ENCODE results near the gene GHITM.

Gene GHITM

GRCh38 chr10:84188815-84189214 is 49.5 kb downstream of the GHITM start:
- ChIA-PET POLR2A (no interaction called here), CTCF (interaction anchor here (0.6 kb wide), 1 partner anchor 16 kb away, joined by 3 read pairs; no protein-coding TSS in a partner anchor)
- no peak for TF ChIP-seq CTCF (IDR thresholded peaks at IDR 0.05; ENCODE audit: control extremely low read depth, extremely low read depth, low read depth, missing control alignments)
- no peak for DNase-seq (ENCODE audit: extremely low spot score)

GRCh38 chr10:84190621-84191020 is 51.3 kb downstream of the GHITM start:
- POLR2A ChIA-PET: no interaction called here
- CTCF ChIA-PET: interaction anchor here (0.8 to 5.2 kb wide), 5 partner anchors 7 to 42 kb away, joined by 3 to 25 read pairs (median 3); no protein-coding TSS in a partner anchor
- TF ChIP-seq CTCF (IDR thresholded peaks at IDR 0.05; ENCODE audit: control extremely low read depth, extremely low read depth, low read depth, missing control alignments): no peak
- DNase-seq (ENCODE audit: extremely low spot score): no peak

- ChIA-PET POLR2A (no interaction called here), CTCF (interaction anchor here (0.8 to 5.2 kb wide), 5 partner anchors 10 to 42 kb away, joined by 3 to 25 read pairs (median 4); no protein-coding TSS in a partner anchor)
- no peak for DNase-seq (ENCODE audit: extremely low spot score)
- TF ChIP-seq CTCF (IDR thresholded peaks at IDR 0.05; ENCODE audit: control extremely low read depth, extremely low read depth, low read depth, missing control alignments): no peak
These were observed 51.8 kb downstream of the GHITM start for GRCh38 chr10:84191106-84191505.

GRCh38 chr10:84193327-84193726 is 54.0 kb downstream of the GHITM start:
- ChIA-PET CTCF (interaction anchor here (1.0 to 5.2 kb wide), 5 partner anchors 12 to 44 kb away, joined by 3 to 25 read pairs (median 3); no protein-coding TSS in a partner anchor), POLR2A (no interaction called here)
- no peak for DNase-seq (ENCODE audit: extremely low spot score)
- no peak for TF ChIP-seq CTCF (IDR thresholded peaks at IDR 0.05; ENCODE audit: control extremely low read depth, extremely low read depth, low read depth, missing control alignments)

- POLR2A ChIA-PET: no interaction called here
- CTCF ChIA-PET: interaction anchor here (1.0 to 5.2 kb wide), 6 partner anchors 8 to 45 kb away, joined by 3 to 25 read pairs (median 3); no protein-coding TSS in a partner anchor
- no peak for DNase-seq (ENCODE audit: extremely low spot score)
- no peak for TF ChIP-seq CTCF (IDR thresholded peaks at IDR 0.05; ENCODE audit: control extremely low read depth, extremely low read depth, low read depth, missing control alignments)
These were observed 54.6 kb downstream of the GHITM start for GRCh38 chr10:84193846-84194423.

- ChIA-PET CTCF (interaction anchor here (1.0 to 5.2 kb wide), 7 partner anchors 9 to 46 kb away, joined by 3 to 25 read pairs (median 3); no protein-coding TSS in a partner anchor), POLR2A (no interaction called here)
- peak; percentile 65 for DNase-seq (ENCODE audit: extremely low spot score)
- TF ChIP-seq CTCF (IDR thresholded peaks at IDR 0.05; ENCODE audit: control extremely low read depth, extremely low read depth, low read depth, missing control alignments): no peak
These were observed 55.2 kb downstream of the GHITM start, which contains the start of gene CDHR1 for GRCh38 chr10:84194424-84195043. Gene CDHR1 (plus strand): TSS chr10:84194537. CDS start chr10:84194761, 224 bp downstream.

Measured in GM10248 (cell line).